H1 (cell line): ENCODE measurements around the gene PPA1. TPM values are rescaled to one million over a fixed set of nuclear protein-coding genes. Genes with fewer than 3 reads are reported as not detected.

Source experiments
- CTCF ChIA-PET: fragments of 300-600 bp; sonication (Branson Sonifier 250); formaldehyde crosslinking; loops from one replicate; lab custom pipeline; 2021; ENCODE audit not compliant: partially characterized antibody; lab: Charles Lee
- POLR2A ChIA-PET: fragments of 300-600 bp; sonication (Branson Sonifier 250); formaldehyde crosslinking; loops from one replicate; lab custom pipeline; 2021; ENCODE audit warnings: inconsistent platforms; ENCODE audit not compliant: partially characterized antibody; lab: Charles Lee
- DNase-seq, 2 experiments: peaks; one replicate each; pipeline versions ENCODE4 v3.0.0 to v3.0.0-alpha.2; 2010 to 2022; ENCODE audit warnings: low spot score in 2 of 2, low read depth in 1 of 2, mixed read lengths in 1 of 2
- FAIRE-seq: peaks from 2 replicates; lab custom pipeline; 2011; peaks lifted over from hg19 to GRCh38; lab: Jason Lieb, UNC
- H2AFZ ChIP-seq: 2 replicates; pipeline ENCODE4 v1.8.1; 2012; ENCODE audit warnings: low read length, inconsistent platforms
- H2AK5ac ChIP-seq: 2 replicates; pipeline ENCODE4 v1.6.1; 2013; ENCODE audit warnings: low read depth, low read length
- H2BK120ac ChIP-seq: replicated peaks from 2 replicates; pipeline ENCODE3; 2013; ENCODE audit warnings: low read depth, low read length, inconsistent platforms
- H2BK12ac ChIP-seq: 2 replicates; pipeline ENCODE4 v1.6.1; 2013; ENCODE audit warnings: low read depth, low read length
- H2BK15ac ChIP-seq: 2 replicates; pipeline ENCODE4 v1.6.1; 2013; ENCODE audit warnings: low read length
- H2BK20ac ChIP-seq: 2 replicates; pipeline ENCODE4 v1.6.1; 2013; ENCODE audit warnings: low read length
- H2BK5ac ChIP-seq: 2 replicates; pipeline ENCODE4 v1.6.1; 2013; ENCODE audit warnings: low read depth, low read length
- H3K14ac ChIP-seq: 2 replicates; pipeline ENCODE4 v1.6.1; 2013; ENCODE audit warnings: inconsistent platforms; ENCODE audit not compliant: insufficient read length
- H3K18ac ChIP-seq: 2 replicates; pipeline ENCODE4 v1.6.1; 2013; ENCODE audit warnings: low read length; ENCODE audit errors: extremely low read depth
- H3K23ac ChIP-seq: 2 replicates; pipeline ENCODE4 v1.6.1; 2013; ENCODE audit warnings: inconsistent platforms; ENCODE audit not compliant: insufficient read length
- H3K23me2 ChIP-seq: 2 replicates; pipeline ENCODE4 v1.6.1; 2013; ENCODE audit warnings: low read depth, low read length
- H3K27ac ChIP-seq: 2 replicates; pipeline ENCODE4 v1.6.1; 2011; ENCODE audit warnings: low read depth, low read length, inconsistent platforms
- H3K27me3 ChIP-seq, 4 experiments: replicated peaks in 1 of 4; 1 replicate in 1 of 4; 2 replicates in 3 of 4; pipeline versions ENCODE4 v1.6.1 to v1.8.1; 2011 to 2013; ENCODE audit warnings: low read length in 3 of 4, mild to moderate bottlenecking in 3 of 4, inconsistent platforms in 2 of 4, mixed read lengths in 2 of 4, moderate library complexity in 1 of 4; ENCODE audit not compliant: control insufficient read depth in 3 of 4, insufficient read depth in 3 of 4; ENCODE audit errors: extremely low read depth in 1 of 4
- H3K36me3 ChIP-seq, 4 experiments: 2 replicates each; pipeline versions ENCODE4 v1.6.1 to v1.8.1; 2011 to 2013; ENCODE audit warnings: mild to moderate bottlenecking in 4 of 4, low read length in 3 of 4, moderate library complexity in 2 of 4, control low read depth in 1 of 4, inconsistent platforms in 1 of 4; ENCODE audit not compliant: insufficient read depth in 4 of 4, control insufficient read depth in 2 of 4
- H3K4ac ChIP-seq: replicated peaks from 2 replicates; pipeline ENCODE3; 2013; ENCODE audit warnings: low read length, low read depth, mixed read lengths, inconsistent platforms; ENCODE audit not compliant: insufficient read length
- H3K4me1 ChIP-seq, 4 experiments: replicated peaks in 1 of 4; 1 replicate in 1 of 4; 2 replicates in 3 of 4; pipeline versions ENCODE4 v1.6.1 to v1.8.1; 2011 to 2013; ENCODE audit warnings: low read length in 3 of 4, inconsistent platforms in 2 of 4, mixed read lengths in 1 of 4; ENCODE audit not compliant: insufficient read depth in 4 of 4, control insufficient read depth in 3 of 4
- H3K4me2 ChIP-seq, 2 experiments: 2 replicates each; pipeline versions ENCODE4 v1.6.1 to v1.8.1; 2011 to 2013; ENCODE audit warnings: low read depth in 2 of 2, low read length in 2 of 2, control low read depth in 1 of 2, inconsistent platforms in 1 of 2, mild to moderate bottlenecking in 1 of 2; ENCODE audit not compliant: insufficient read depth in 1 of 2
- H3K4me3 ChIP-seq, 4 experiments: fragments of 200-600, 300-600 bp in 1 of 4; sonication (generic), shearing (Covaris generic), sonication (Bioruptor Twin) in 1 of 4; 2 replicates each; pipeline versions ENCODE4 v1.5.1 to v1.8.1; 2011 to 2016; ENCODE audit warnings: low read length in 4 of 4, low read depth in 3 of 4, control low read depth in 2 of 4, inconsistent platforms in 2 of 4, mild to moderate bottlenecking in 2 of 4, mixed read lengths in 1 of 4, moderate library complexity in 1 of 4; ENCODE audit not compliant: insufficient read depth in 2 of 4; ENCODE audit errors: extremely low read depth in 1 of 4
- H3K56ac ChIP-seq: replicated peaks from 2 replicates; pipeline ENCODE3; 2013; ENCODE audit warnings: low read depth, mild to moderate bottlenecking, mixed read lengths, low read length, inconsistent platforms; ENCODE audit not compliant: insufficient read length
- H3K79me1 ChIP-seq: 2 replicates; pipeline ENCODE4 v1.6.1; 2013; ENCODE audit warnings: low read depth, low read length, control low read depth
- H3K79me2 ChIP-seq, 2 experiments: 2 replicates each; pipeline versions ENCODE4 v1.6.1 to v1.8.1; 2012 to 2013; ENCODE audit warnings: low read length in 2 of 2, mild to moderate bottlenecking in 2 of 2, inconsistent platforms in 1 of 2; ENCODE audit not compliant: insufficient read depth in 2 of 2, control insufficient read depth in 1 of 2
- H3K9ac ChIP-seq, 4 experiments: replicated peaks in 1 of 4; 1 replicate in 1 of 4; 2 replicates in 3 of 4; pipeline versions ENCODE4 v1.6.1 to v1.8.1; 2011 to 2013; ENCODE audit warnings: low read depth in 3 of 4, low read length in 3 of 4, control low read depth in 2 of 4, mild to moderate bottlenecking in 2 of 4, moderate library complexity in 2 of 4, inconsistent platforms in 1 of 4; ENCODE audit errors: extremely low read depth in 1 of 4
- H3K9me3 ChIP-seq, 2 experiments: 2 replicates each; pipeline versions ENCODE4 v1.6.1 to v1.8.1; 2012 to 2013; ENCODE audit warnings: mild to moderate bottlenecking in 2 of 2, moderate library complexity in 2 of 2, control low read depth in 1 of 2, inconsistent platforms in 1 of 2, low read depth in 1 of 2, low read length in 1 of 2, mixed read lengths in 1 of 2; ENCODE audit not compliant: insufficient read depth in 2 of 2
- H4K20me1 ChIP-seq, 2 experiments: replicated peaks in 1 of 2; 2 replicates each; pipeline versions ENCODE3 to v1.8.1; 2011 to 2013; ENCODE audit warnings: inconsistent platforms in 2 of 2, low read length in 2 of 2, mild to moderate bottlenecking in 1 of 2; ENCODE audit not compliant: insufficient read depth in 2 of 2, control insufficient read depth in 1 of 2
- H4K5ac ChIP-seq: 2 replicates; pipeline ENCODE4 v1.6.1; 2013; ENCODE audit warnings: low read length, low read depth, mixed read lengths, inconsistent platforms; ENCODE audit not compliant: insufficient read length
- H4K8ac ChIP-seq: 2 replicates; pipeline ENCODE4 v1.8.0; 2013; ENCODE audit warnings: mild to moderate bottlenecking, moderate library complexity, low read length, inconsistent platforms; ENCODE audit not compliant: insufficient read depth; ENCODE audit errors: extremely low read depth
- H4K91ac ChIP-seq: replicated peaks from 2 replicates; pipeline ENCODE3; 2013; ENCODE audit warnings: low read length, mixed read lengths, inconsistent platforms; ENCODE audit not compliant: insufficient read length
- CBX5 ChIP-seq: fragments of 300-800, 300-1000 bp; sonication (generic); IDR thresholded peaks from 2 replicates; pipeline ENCODE4 v1.7.1; 2016; ENCODE audit warnings: antibody characterized with exemption, low read length, low read depth
- CEBPB ChIP-seq: IDR thresholded peaks from 2 replicates; pipeline ENCODE4 v1.6.1; 2012; ENCODE audit warnings: low read depth, low read length
- EGR1 ChIP-seq: IDR thresholded peaks from 2 replicates; pipeline ENCODE4 v1.6.1; 2011; ENCODE audit warnings: low read depth, low read length, borderline replicate concordance
- EZH2 ChIP-seq: fragments of 200-600 bp; sonication (generic); IDR thresholded peaks from 2 replicates; pipeline ENCODE4 v1.7.1; 2012; ENCODE audit warnings: low read depth, mild to moderate bottlenecking, moderate library complexity, low read length, inconsistent platforms; ENCODE audit not compliant: severe bottlenecking
- KDM5A ChIP-seq: fragments of 200-600 bp; IDR thresholded peaks from 2 replicates; pipeline ENCODE4 v1.7.1; 2012; ENCODE audit warnings: mild to moderate bottlenecking, low read length, inconsistent platforms, mixed read lengths
- RAD21 ChIP-seq, 2 experiments: IDR thresholded peaks in 1 of 2; conservative IDR thresholded peaks in 1 of 2; 2 replicates each; pipeline ENCODE4 v1.6.1; 2011; ENCODE audit warnings: low read depth in 2 of 2, low read length in 2 of 2, improper control_type of control experiment in 1 of 2, inconsistent platforms in 1 of 2, mild to moderate bottlenecking in 1 of 2, moderate library complexity in 1 of 2
- RBBP5 ChIP-seq: IDR thresholded peaks from 2 replicates; pipeline ENCODE4 v1.7.1; 2012; ENCODE audit warnings: low read depth, mild to moderate bottlenecking, inconsistent platforms, low read length, moderate library complexity, borderline replicate concordance
- SAP30 ChIP-seq: fragments of 300-600 bp; sonication (generic); IDR thresholded peaks from 2 replicates; pipeline ENCODE4 v1.7.1; 2012; ENCODE audit warnings: low read length, moderate library complexity, mild to moderate bottlenecking, inconsistent platforms; ENCODE audit not compliant: insufficient read depth, insufficient replicate concordance
- SIN3A ChIP-seq, 2 experiments: IDR thresholded peaks in 1 of 2; conservative IDR thresholded peaks in 1 of 2; 2 replicates each; pipeline ENCODE4 v1.6.1; 2011 to 2012; ENCODE audit warnings: low read length in 2 of 2, improper control_type of control experiment in 1 of 2, low read depth in 1 of 2, mild to moderate bottlenecking in 1 of 2
- TAF1 ChIP-seq: IDR thresholded peaks from 2 replicates; pipeline ENCODE4 v1.6.1; 2011; ENCODE audit warnings: mild to moderate bottlenecking, low read depth, low read length
- WGBS, 2 experiments: shearing (Covaris generic) in 1 of 2; methylation state at CpG; one replicate each; pipeline versions ENCODE4 v1.1.6 to v1.1.7; 2013 to 2015; ENCODE audit warnings: low lambda C conversion rate in 2 of 2, mixed read lengths in 2 of 2, inconsistent platforms in 1 of 2, low coverage in 1 of 2, missing lambda C conversion rate in 1 of 2; ENCODE audit not compliant: insufficient replicate concordance in 2 of 2, insufficient coverage in 1 of 2, insufficient read length in 1 of 2; ENCODE audit errors: extremely low coverage in 1 of 2, missing lambda C conversion rate in 1 of 2; 5-methylcytosine and 5-hydroxymethylcytosine counted together
- polyA plus RNA-seq, 7 experiments: library from polyadenylated mRNA; depleted of rRNA in 3 of 7; stranded (reverse) in 5 of 7; unstranded in 2 of 7; fragments of >200 nt in 5 of 7; fragments of 200-250 nt in 2 of 7; gene quantifications; 1 replicate in 5 of 7; 2 replicates in 1 of 7; 4 replicates in 1 of 7; pipeline versions ENCODE4 v1.2.1 to v1.2.3, GENCODE V29; 2011 to 2013; ENCODE audit warnings: missing spikeins in 2 of 7, mixed read lengths in 2 of 7
- total RNA-seq: library from RNA; stranded (reverse); fragmentation: NEBNext Ultra II Directional; extraction: Animal tissue kit (Norgen Biotek cat#: 25700); gene quantifications from 2 replicates; pipeline ENCODE4 v1.2.1, GENCODE V29; 2021

PPA1 gene
- total and polyA plus RNA-seq, 2 of the 8 experiments (the other 6 are each of a cell fraction or from before 2014, with no cell fraction given): 77.0 to 191 TPM

GRCh38 chr10:70169649-70170364 lies 63.4 kb downstream of the PPA1 start:
- H3K23ac ChIP-seq: no peak overlapping the region
- no peak overlapping the region; the same call in 1 of the 2 replicates for H4K8ac ChIP-seq
- no peak overlapping the region for H4K91ac ChIP-seq
- H3K56ac ChIP-seq: no peak overlapping the region
- no peak for DNase-seq
- peak overlapping the region; percentile 85 to 97 (median 96) for H3K4me3 ChIP-seq
- H2AFZ ChIP-seq: no peak overlapping the region
- no peak overlapping the region for H4K5ac ChIP-seq
- 0 out of 7 replicates have a peak, but pooled peaks cover 0 to 3% (median 0%) of the 10 kb centered on the region in 4 experiments for H3K4me1 ChIP-seq
- H3K14ac ChIP-seq: no peak overlapping the region
- no peak overlapping the region; the same call in 1 of the 2 replicates for H2BK12ac ChIP-seq
- no peak for FAIRE-seq
- H3K27me3 ChIP-seq: no peaks in the 10 kb centered on the region
- H4K20me1 ChIP-seq: peaks cover 4 to 7% of the 10 kb centered on the region in 2 experiments
- peaks cover 0 to 10% (median 4%) of the 10 kb centered on the region in 4 experiments; a peak in 1 of 8 replicates for H3K36me3 ChIP-seq
- no peak overlapping the region for H2BK15ac ChIP-seq
- H3K27ac ChIP-seq: no peak overlapping the region
- peak overlapping the region; percentile 52; the same call in 1 of the 2 replicates for H2BK5ac ChIP-seq
- H3K9ac ChIP-seq: peak overlapping the region; percentile 74 to 95 (median 84)
- H3K79me1 ChIP-seq: peaks cover 5% of the 10 kb centered on the region; the same call in 1 of the 2 replicates
- ChIA-PET POLR2A (interaction anchor here (0.8 to 1.6 kb wide), 9 partner anchors 11 to 56 kb away, joined by 3 to 5 read pairs (median 4); partner anchors contain the start of gene TYSND1), CTCF (interaction anchor here (0.6 to 5.2 kb wide), 5 partner anchors 8 to 211 kb away, joined by 3 to 32 read pairs (median 3); partner anchors contain the start of gene TYSND1)
- H3K79me2 ChIP-seq: peaks cover 26 to 51% of the 10 kb centered on the region in 2 experiments
- no peak overlapping the region for H2BK120ac ChIP-seq
- WGBS, 2 experiments: 3% methylated on average over 29 of the region's 40 CpGs; no CpG with 5 or more reads in 1 of the 2 experiments
- no peak overlapping the region; the same call in 1 of the 2 replicates for H3K18ac ChIP-seq
- H3K4me2 ChIP-seq: peak overlapping the region; percentile 74 to 87
- H3K23me2 ChIP-seq: peaks cover 6% of the 10 kb centered on the region; the same call in 1 of the 2 replicates
- no peaks in the 10 kb centered on the region for H3K9me3 ChIP-seq
- H2BK20ac ChIP-seq: no peak overlapping the region
- no peak overlapping the region for H2AK5ac ChIP-seq
- H3K4ac ChIP-seq: no peak overlapping the region
- TF ChIP-seq KDM5A (0 out of 2 replicates have a peak, but pooled peaks have one; percentile 40), RBBP5 (0 out of 2 replicates have a peak, but pooled peaks have one; percentile 72), SIN3A (conservative IDR thresholded peaks at IDR 0.05 in 1 of 2, IDR thresholded peaks at IDR 0.05 in 1 of 2; ENCODE audit: low read depth in 1 of 2, low read length in 2 of 2) (0 out of 4 replicates have a peak, but pooled peaks of 1 of the 2 experiments have one; percentile 13), EZH2 (no peak), CEBPB (peak; percentile 51; the same call in 1 of the 2 replicates), CBX5 (no peak), SAP30 (peak; percentile 53), RAD21 (IDR thresholded peaks at IDR 0.05 in 1 of 2, conservative IDR thresholded peaks at IDR 0.05 in 1 of 2; ENCODE audit: low read depth in 2 of 2, low read length in 2 of 2) (no peak), EGR1 (no peak), TAF1 (no peak)
